Activated naive CD8-positive, alpha-beta T cell (primary cell): Measurements from ENCODE around the gene GAP43.

Experiments used
- H3K27ac Mint-ChIP-seq: one replicate; pipeline ENCODE4 v1.8.0; 2021; ENCODE audit warnings: mixed read lengths
- H3K27me3 Mint-ChIP-seq: one replicate; pipeline ENCODE4 v1.8.0; 2021; ENCODE audit warnings: mixed read lengths
- H3K36me3 Mint-ChIP-seq: one replicate; pipeline ENCODE4 v1.8.0; 2021; ENCODE audit warnings: mixed read lengths
- H3K4me1 Mint-ChIP-seq: one replicate; pipeline ENCODE4 v1.8.0; 2021; ENCODE audit warnings: low read depth, mixed read lengths
- H3K4me3 Mint-ChIP-seq: one replicate; pipeline ENCODE4 v1.8.0; 2021; ENCODE audit warnings: mild to moderate bottlenecking, mixed read lengths
- H3K9me3 Mint-ChIP-seq: one replicate; pipeline ENCODE4 v1.8.0; 2021; ENCODE audit warnings: low read depth, mixed read lengths

The GAP43 gene

DNA sequence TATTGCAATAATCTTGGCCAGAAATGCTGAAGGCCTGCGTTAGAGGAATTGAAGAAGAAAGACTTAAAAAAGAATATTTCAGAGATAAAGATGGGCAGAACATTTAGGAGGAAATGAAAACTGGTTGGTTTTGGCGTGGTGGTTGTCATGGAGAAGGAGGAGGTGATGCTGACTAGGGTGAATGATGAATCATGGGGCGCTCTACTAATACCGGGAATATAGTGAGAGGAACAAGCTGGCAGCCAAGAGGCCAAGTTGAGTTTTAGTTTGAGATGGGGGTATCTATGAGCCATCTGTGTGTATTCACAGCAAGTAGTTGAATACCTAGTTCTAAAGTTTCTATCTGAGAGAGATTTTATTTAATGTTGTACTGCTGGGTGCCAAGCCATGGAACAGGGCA, 6.8 kb upstream of the GAP43 start:
- Mint-ChIP-seq H3K27me3 (peaks cover 6% of the 10 kb centered on the region), H3K36me3 (no peaks in the 10 kb centered on the region), H3K27ac (no peak overlapping the region), H3K4me3 (no peak overlapping the region), H3K9me3 (no peaks in the 10 kb centered on the region), H3K4me1 (no peaks in the 10 kb centered on the region)

DNA sequence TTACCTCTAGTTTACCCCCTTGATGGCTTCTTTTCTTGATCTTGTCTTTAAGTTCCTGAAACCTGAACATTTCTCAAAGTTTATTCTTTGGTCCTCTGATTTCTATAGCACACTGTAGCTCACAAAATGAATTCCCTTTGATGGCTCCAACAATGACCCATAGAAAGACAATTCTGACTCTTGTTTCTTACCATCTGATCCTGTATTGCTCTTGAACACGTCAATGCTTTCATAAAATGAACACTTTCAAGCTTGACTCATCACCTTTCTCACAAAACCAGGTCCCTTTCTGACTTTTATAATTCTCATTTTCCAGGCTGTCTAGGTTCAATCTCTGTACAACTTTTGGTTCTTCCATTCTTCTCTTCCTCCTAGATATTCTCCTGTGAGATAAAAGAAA, 5.7 kb upstream of the GAP43 start:
- H3K27ac Mint-ChIP-seq, result no peak overlapping the region
- peaks cover 9% of the 10 kb centered on the region for H3K27me3 Mint-ChIP-seq
- no peak overlapping the region for H3K4me3 Mint-ChIP-seq
- H3K4me1 Mint-ChIP-seq, result no peaks in the 10 kb centered on the region
- no peaks in the 10 kb centered on the region for H3K9me3 Mint-ChIP-seq
- no peaks in the 10 kb centered on the region for H3K36me3 Mint-ChIP-seq

- Mint-ChIP-seq H3K27ac (no peak overlapping the region), H3K4me3 (no peak overlapping the region), H3K9me3 (no peaks in the 10 kb centered on the region)
Measured at GRCh38 chr3:115624029-115624741, 875 bp downstream of the GAP43 start.

DNA sequence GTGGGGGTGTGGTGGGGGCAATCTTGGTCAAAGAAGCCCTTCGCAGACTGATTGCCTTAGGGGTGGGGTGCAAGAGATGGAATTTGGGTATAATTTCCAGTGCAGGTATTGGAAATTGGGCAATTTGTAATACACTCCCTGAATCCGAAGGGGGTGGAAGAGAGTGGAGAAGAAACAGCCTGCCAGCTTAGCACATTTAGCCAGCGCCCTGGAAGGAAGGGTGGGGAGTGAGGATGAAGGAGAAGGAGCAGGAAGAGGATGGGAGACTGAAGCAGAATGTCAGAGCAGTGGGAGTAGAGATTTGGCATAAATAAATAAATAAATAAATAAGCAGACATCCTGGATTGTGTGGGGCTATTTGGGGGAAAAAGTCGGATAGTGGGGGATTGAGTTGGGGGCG, 1.6 kb downstream of the GAP43 start:
- Mint-ChIP-seq H3K4me1 (peaks cover 12% of the 10 kb centered on the region), H3K36me3 (no peaks in the 10 kb centered on the region), H3K27me3 (peaks cover 12% of the 10 kb centered on the region), H3K4me3 (no peak overlapping the region), H3K9me3 (no peaks in the 10 kb centered on the region), H3K27ac (no peak overlapping the region)

More at GRCh38 chr3:115624029-115624741, 875 bp downstream of the GAP43 start:
- Mint-ChIP-seq H3K36me3 (no peaks in the 10 kb centered on the region), H3K4me1 (peaks cover 12% of the 10 kb centered on the region), H3K27me3 (peaks cover 14% of the 10 kb centered on the region)

DNA sequence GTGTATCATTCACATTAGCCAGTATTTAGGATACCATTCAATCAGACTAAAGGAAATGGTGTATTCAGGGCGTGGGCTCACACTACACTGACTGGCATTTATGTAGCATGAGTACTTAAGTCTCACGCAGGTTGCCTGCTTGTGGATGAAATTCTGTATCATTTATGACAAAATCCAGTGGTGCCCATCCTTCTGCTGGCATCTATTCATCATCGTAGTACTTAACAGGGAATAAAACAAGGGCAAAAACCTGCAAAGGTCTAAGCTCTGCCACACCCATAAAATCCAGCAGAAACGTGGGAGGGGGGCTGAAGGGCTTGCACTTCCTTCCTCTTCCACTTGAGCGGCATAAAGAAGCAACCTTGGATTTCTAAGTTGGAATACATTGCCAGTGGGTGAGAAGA, 2.7 kb downstream of the GAP43 start:
- H3K36me3 Mint-ChIP-seq, result no peaks in the 10 kb centered on the region
- peaks cover 12% of the 10 kb centered on the region for H3K27me3 Mint-ChIP-seq

DNA sequence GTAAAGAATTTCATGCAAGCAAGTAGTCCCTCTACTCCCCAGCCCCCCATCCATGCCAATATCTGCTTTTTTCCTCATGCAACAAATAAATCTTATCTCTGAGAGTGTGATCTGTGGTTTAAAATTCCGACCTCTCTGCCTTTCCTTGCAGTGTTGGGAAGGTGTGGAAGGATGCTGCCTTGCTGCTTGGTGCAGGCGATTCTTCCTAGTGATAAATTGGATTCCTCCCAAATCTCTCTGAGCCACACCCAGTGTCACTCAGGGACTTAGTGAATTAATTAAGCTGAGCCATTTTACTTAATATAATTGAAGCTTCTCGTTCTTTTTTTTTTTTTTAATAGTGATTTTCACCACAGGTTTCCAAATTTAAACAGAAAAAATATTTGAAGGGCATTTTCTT, 3.4 kb downstream of the GAP43 start:
- H3K27ac Mint-ChIP-seq, result no peak overlapping the region
- H3K36me3 Mint-ChIP-seq, result no peaks in the 10 kb centered on the region
- H3K4me1 Mint-ChIP-seq, result peaks cover 12% of the 10 kb centered on the region
- H3K9me3 Mint-ChIP-seq, result no peaks in the 10 kb centered on the region
- no peak overlapping the region for H3K4me3 Mint-ChIP-seq
- H3K27me3 Mint-ChIP-seq, result peaks cover 14% of the 10 kb centered on the region

More for the DNA sequence above, 2.7 kb downstream of the GAP43 start:
- Mint-ChIP-seq H3K4me1 (peaks cover 12% of the 10 kb centered on the region), H3K4me3 (no peak overlapping the region), H3K9me3 (no peaks in the 10 kb centered on the region), H3K27ac (no peak overlapping the region)

DNA sequence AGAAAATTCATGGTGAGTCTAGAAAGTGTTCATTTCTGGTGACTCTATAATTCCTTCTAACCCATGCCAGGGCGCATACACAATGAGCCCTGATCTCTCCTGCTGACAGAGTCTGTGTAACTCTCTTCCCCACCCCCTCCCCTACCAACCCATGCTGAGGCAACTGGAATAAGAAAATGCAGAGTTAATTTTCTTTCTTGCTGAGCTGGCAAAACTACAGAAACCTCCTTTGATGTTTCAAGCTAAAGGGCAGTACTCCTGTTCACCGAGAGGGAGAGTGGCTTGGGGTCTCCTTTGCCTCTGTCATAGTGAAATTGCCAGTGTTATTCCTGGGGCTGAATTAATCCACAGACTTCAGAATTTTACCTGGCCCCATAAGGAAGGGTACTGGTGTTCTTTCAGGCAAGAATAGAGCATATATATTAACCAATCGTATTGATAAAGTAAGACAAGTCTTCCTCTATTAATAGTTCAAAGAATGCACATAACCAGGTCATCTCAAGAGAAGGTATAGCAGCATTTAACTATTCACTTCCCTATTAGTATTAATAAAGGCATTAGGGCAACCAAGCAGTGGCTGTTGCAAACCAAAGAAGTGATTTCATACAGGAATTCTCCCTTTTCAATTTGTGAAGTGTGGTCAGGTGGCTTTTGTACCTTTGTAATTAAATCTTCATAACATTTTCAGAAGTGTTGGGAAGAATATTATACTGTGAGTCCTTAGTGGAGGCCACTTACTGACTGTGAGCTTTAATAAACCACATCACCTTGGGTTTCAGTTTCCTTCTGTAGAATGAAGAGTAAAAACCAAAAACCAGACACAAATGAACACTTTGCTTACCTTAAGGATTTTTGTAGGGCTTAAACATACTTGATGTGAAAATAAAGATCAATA, 4.1 kb downstream of the GAP43 start:
- Mint-ChIP-seq H3K4me3 (no peak overlapping the region), H3K9me3 (no peaks in the 10 kb centered on the region), H3K4me1 (peaks cover 12% of the 10 kb centered on the region), H3K36me3 (no peaks in the 10 kb centered on the region), H3K27ac (no peak overlapping the region), H3K27me3 (peaks cover 14% of the 10 kb centered on the region)

GRCh38 chr3:115628075-115628412, 4.7 kb downstream of the GAP43 start:
- Mint-ChIP-seq H3K27me3 (peaks cover 13% of the 10 kb centered on the region), H3K4me1 (peaks cover 11% of the 10 kb centered on the region), H3K27ac (no peak overlapping the region), H3K36me3 (no peaks in the 10 kb centered on the region), H3K9me3 (no peaks in the 10 kb centered on the region), H3K4me3 (no peak overlapping the region)

- Mint-ChIP-seq H3K4me3 (no peak overlapping the region), H3K27me3 (peaks cover 9% of the 10 kb centered on the region), H3K9me3 (no peaks in the 10 kb centered on the region), H3K27ac (no peak overlapping the region), H3K36me3 (no peaks in the 10 kb centered on the region), H3K4me1 (no peaks in the 10 kb centered on the region)
Measured at GRCh38 chr3:115630850-115631249, 7.5 kb downstream of the GAP43 start.

GRCh38 chr3:115632026-115632425, 8.7 kb downstream of the GAP43 start:
- Mint-ChIP-seq H3K27me3 (peaks cover 6% of the 10 kb centered on the region), H3K9me3 (no peaks in the 10 kb centered on the region), H3K27ac (no peak overlapping the region), H3K36me3 (peaks cover 2% of the 10 kb centered on the region), H3K4me3 (no peak overlapping the region), H3K4me1 (no peaks in the 10 kb centered on the region)

DNA sequence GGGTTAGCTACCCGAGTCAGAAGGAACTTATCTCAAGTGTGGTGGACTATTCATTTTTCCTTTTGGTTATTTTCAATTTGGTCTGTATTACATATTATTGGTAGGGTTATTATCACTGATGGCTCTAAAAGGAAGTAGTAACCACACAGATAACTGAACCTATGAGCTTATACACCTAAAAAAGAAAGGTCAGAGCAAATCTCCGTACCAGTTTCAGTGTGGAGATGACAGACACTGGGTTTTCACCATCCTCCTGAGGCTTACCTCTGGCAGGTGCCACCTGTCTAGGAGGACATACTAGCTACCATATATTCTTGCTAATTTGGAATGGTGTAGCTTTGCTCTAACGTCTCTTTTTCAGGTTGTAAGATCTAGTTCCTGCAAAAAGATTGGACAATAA, 10.2 kb downstream of the GAP43 start:
- Mint-ChIP-seq H3K9me3 (no peaks in the 10 kb centered on the region), H3K36me3 (peaks cover 2% of the 10 kb centered on the region), H3K27ac (no peak overlapping the region), H3K4me1 (no peaks in the 10 kb centered on the region), H3K27me3 (peaks cover 6% of the 10 kb centered on the region), H3K4me3 (no peak overlapping the region)

GRCh38 chr3:115634052-115634451, 10.7 kb downstream of the GAP43 start:
- H3K9me3 Mint-ChIP-seq, result no peaks in the 10 kb centered on the region
- H3K4me3 Mint-ChIP-seq, result no peak overlapping the region
- no peak overlapping the region for H3K27ac Mint-ChIP-seq
- H3K36me3 Mint-ChIP-seq, result peaks cover 2% of the 10 kb centered on the region
- peaks cover 6% of the 10 kb centered on the region for H3K27me3 Mint-ChIP-seq
- no peaks in the 10 kb centered on the region for H3K4me1 Mint-ChIP-seq

DNA sequence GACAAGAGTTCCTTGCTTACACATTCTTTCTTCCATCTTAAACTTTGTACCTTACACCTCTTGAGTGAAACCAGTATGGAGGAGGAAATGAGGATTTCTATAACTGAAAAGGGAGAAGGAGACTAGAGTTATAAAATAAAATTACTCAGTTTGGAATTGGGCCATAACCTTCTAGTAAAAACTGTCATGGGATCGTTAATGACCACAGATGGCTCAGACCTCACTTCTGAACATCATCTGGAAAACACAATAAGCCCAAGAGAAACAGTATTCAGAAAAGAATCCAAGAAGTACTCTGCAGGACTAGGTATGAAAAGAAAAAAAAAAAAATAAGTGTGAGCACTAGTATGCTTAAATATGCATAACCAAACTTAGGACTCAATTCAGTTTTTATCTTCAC, 12.1 kb downstream of the GAP43 start:
- no peak overlapping the region for H3K4me3 Mint-ChIP-seq
- no peaks in the 10 kb centered on the region for H3K9me3 Mint-ChIP-seq
- H3K27ac Mint-ChIP-seq, result no peak overlapping the region
- H3K27me3 Mint-ChIP-seq, result peaks cover 6% of the 10 kb centered on the region
- no peaks in the 10 kb centered on the region for H3K4me1 Mint-ChIP-seq
- H3K36me3 Mint-ChIP-seq, result peaks cover 2% of the 10 kb centered on the region

DNA sequence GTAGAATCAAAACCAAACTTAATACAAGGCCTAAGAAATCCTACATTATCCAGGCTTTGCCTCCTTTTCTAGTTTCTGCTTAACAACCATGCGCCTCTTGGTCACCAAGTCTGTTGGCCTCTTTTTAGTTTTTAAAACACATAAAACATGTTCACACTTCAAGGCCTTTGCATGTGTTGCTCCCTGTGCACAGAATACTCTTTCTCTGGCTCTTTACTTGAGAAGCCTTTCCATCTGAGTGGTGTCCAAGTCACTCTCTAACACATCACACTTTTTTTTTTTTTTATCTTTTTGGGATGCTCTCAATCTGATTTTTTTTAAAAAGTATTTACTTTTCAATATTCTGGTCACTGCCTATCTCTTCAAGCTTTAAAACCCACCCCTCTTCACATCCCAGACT, 14.9 kb downstream of the GAP43 start:
- H3K4me3 Mint-ChIP-seq, result no peak overlapping the region
- no peak overlapping the region for H3K27ac Mint-ChIP-seq
- peaks cover 2% of the 10 kb centered on the region for H3K36me3 Mint-ChIP-seq
- no peaks in the 10 kb centered on the region for H3K4me1 Mint-ChIP-seq
- H3K27me3 Mint-ChIP-seq, result peaks cover 4% of the 10 kb centered on the region
- no peaks in the 10 kb centered on the region for H3K9me3 Mint-ChIP-seq

DNA sequence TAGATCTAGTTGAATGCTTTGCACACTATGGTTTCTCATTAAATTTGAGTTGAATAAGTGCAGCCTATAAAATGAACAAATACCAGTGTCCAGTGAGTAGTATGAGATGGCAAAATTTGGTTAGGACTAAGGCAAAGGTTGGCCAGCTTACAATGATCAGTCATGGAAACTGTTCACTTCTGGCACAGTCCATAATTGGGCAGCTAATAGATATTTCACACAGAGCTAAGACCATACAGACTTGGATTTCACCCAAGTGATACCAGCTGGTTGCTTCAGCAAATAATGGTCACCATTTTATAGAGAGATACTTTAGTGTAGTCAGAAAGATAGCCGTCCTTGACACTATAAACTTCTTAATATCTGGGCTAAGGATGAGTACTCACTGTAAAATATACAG, 15.7 kb downstream of the GAP43 start:
- H3K9me3 Mint-ChIP-seq, result no peaks in the 10 kb centered on the region
- H3K27me3 Mint-ChIP-seq, result peaks cover 4% of the 10 kb centered on the region
- peaks cover 2% of the 10 kb centered on the region for H3K36me3 Mint-ChIP-seq
- no peaks in the 10 kb centered on the region for H3K4me1 Mint-ChIP-seq
- no peak overlapping the region for H3K27ac Mint-ChIP-seq
- no peak overlapping the region for H3K4me3 Mint-ChIP-seq
